GM19455 (cell line): ENCODE data around the gene SHROOM4.

Experiments used
- ATAC-seq: cut with Tn5 transposase; IDR thresholded peaks from one replicate; pipeline ENCODE4 v1.9.1; 2021; ENCODE audit not compliant: unreplicated experiment

Gene SHROOM4

GRCh38 chrX:50779694-50780093 is 34.3 kb downstream of the SHROOM4 start:
- no peak for ATAC-seq

- no peak for ATAC-seq
Observed at GRCh38 chrX:50778272-50778671, 35.7 kb downstream of the SHROOM4 start.

- ATAC-seq: no peak
Observed at GRCh38 chrX:50776248-50776647, 37.7 kb downstream of the SHROOM4 start.

GRCh38 chrX:50771382-50771781 is 42.6 kb downstream of the SHROOM4 start:
- ATAC-seq: no peak

- ATAC-seq: no peak
Observed at GRCh38 chrX:50770702-50771101, 43.3 kb downstream of the SHROOM4 start.

- ATAC-seq: no peak
Observed at GRCh38 chrX:50769389-50770063, 44.5 kb downstream of the SHROOM4 start.

- ATAC-seq: no peak
Observed at GRCh38 chrX:50768801-50769200, 45.2 kb downstream of the SHROOM4 start.

GRCh38 chrX:50765986-50766385 is 48.0 kb downstream of the SHROOM4 start:
- no peak for ATAC-seq

GRCh38 chrX:50762578-50762977 is 51.4 kb downstream of the SHROOM4 start:
- ATAC-seq: no peak

GRCh38 chrX:50756276-50756675 is 57.7 kb downstream of the SHROOM4 start:
- ATAC-seq: no peak

GRCh38 chrX:50751091-50751490 is 62.9 kb downstream of the SHROOM4 start:
- ATAC-seq: no peak

- no peak for ATAC-seq
Observed at GRCh38 chrX:50747471-50747900, 66.5 kb downstream of the SHROOM4 start.

- ATAC-seq: no peak
Observed at GRCh38 chrX:50736656-50737055, 77.3 kb downstream of the SHROOM4 start.

- no peak for ATAC-seq
Observed at GRCh38 chrX:50726296-50726695, 87.7 kb downstream of the SHROOM4 start.

- no peak for ATAC-seq
Observed at GRCh38 chrX:50725310-50725709, 88.7 kb downstream of the SHROOM4 start.

GRCh38 chrX:50723006-50723405 is 91.0 kb downstream of the SHROOM4 start:
- no peak for ATAC-seq

- no peak for ATAC-seq
Observed at GRCh38 chrX:50721764-50722521, 92.1 kb downstream of the SHROOM4 start.

- ATAC-seq: no peak
Observed at GRCh38 chrX:50719614-50720013, 94.4 kb downstream of the SHROOM4 start.

- no peak for ATAC-seq
Observed at GRCh38 chrX:50718776-50719175, 95.2 kb downstream of the SHROOM4 start.

- ATAC-seq: no peak
Observed at GRCh38 chrX:50716706-50717105, 97.3 kb downstream of the SHROOM4 start.

- no peak for ATAC-seq
Observed at GRCh38 chrX:50712777-50713176, 101.2 kb downstream of the SHROOM4 start.

GRCh38 chrX:50711907-50712306 is 102.1 kb downstream of the SHROOM4 start:
- no peak for ATAC-seq
